Measurements from ENCODE around the gene IGSF8.

GRCh38 chr1:160104486-160104885 is 6.1 kb upstream of the IGSF8 start:
- TF ChIP-seq ELF1 (IDR thresholded peaks at IDR 0.05; ENCODE audit: borderline replicate concordance, low read depth) (no peak), EZH2 (IDR thresholded peaks at IDR 0.05) (no peak), JUND (IDR thresholded peaks at IDR 0.05) (no peak), YY1 (IDR thresholded peaks at IDR 0.05; ENCODE audit: extremely low read depth, insufficient replicate concordance, low read depth, low read length) (no peak), POLR2AphosphoS5 (IDR thresholded peaks at IDR 0.05; ENCODE audit: low read depth, low read length) (no peak), SP1 (IDR thresholded peaks at IDR 0.05; ENCODE audit: low read depth) (no peak), SIN3A (IDR thresholded peaks at IDR 0.05; ENCODE audit: low read depth) (no peak)
- TF ChIP-seq, protein P1, sequence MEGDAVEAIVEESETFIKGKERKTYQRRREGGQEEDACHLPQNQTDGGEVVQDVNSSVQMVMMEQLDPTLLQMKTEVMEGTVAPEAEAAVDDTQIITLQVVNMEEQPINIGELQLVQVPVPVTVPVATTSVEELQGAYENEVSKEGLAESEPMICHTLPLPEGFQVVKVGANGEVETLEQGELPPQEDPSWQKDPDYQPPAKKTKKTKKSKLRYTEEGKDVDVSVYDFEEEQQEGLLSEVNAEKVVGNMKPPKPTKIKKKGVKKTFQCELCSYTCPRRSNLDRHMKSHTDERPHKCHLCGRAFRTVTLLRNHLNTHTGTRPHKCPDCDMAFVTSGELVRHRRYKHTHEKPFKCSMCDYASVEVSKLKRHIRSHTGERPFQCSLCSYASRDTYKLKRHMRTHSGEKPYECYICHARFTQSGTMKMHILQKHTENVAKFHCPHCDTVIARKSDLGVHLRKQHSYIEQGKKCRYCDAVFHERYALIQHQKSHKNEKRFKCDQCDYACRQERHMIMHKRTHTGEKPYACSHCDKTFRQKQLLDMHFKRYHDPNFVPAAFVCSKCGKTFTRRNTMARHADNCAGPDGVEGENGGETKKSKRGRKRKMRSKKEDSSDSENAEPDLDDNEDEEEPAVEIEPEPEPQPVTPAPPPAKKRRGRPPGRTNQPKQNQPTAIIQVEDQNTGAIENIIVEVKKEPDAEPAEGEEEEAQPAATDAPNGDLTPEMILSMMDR (IDR thresholded peaks at IDR 0.05 in 2 of 3, conservative IDR thresholded peaks at IDR 0.05 in 1 of 3; ENCODE audit: borderline replicate concordance in 1 of 3, insufficient read depth in 1 of 3, low read depth in 2 of 3, low read length in 2 of 3): no peak
